Measurements from ENCODE around the gene RRP15.

Gene RRP15

DNA sequence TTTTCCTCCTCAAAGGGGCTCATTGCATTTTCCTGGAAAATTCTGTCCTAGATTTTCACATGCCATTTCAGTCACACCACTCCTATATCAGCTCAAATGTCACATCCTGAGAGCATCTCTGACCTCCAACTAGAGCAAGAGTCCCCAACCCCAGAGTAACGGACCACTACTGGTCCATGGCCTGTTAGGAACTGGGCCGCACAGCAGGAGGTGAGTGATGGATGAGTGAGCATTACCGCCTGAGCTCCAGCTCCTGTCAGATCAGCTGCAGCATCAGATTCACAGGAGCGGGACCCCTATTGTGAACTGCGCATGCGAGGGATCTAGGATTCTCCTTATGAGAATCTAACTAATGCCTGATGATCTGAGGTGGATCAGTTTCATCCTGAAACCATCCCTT, 12.7 kb upstream of the RRP15 start:
- H3K4me3 ChIP-seq (replicated peaks; ENCODE audit: low read depth, low read length): no peak overlapping the region
- DNase-seq (ENCODE audit: low read depth): no peak
- TF ChIP-seq, protein P1, sequence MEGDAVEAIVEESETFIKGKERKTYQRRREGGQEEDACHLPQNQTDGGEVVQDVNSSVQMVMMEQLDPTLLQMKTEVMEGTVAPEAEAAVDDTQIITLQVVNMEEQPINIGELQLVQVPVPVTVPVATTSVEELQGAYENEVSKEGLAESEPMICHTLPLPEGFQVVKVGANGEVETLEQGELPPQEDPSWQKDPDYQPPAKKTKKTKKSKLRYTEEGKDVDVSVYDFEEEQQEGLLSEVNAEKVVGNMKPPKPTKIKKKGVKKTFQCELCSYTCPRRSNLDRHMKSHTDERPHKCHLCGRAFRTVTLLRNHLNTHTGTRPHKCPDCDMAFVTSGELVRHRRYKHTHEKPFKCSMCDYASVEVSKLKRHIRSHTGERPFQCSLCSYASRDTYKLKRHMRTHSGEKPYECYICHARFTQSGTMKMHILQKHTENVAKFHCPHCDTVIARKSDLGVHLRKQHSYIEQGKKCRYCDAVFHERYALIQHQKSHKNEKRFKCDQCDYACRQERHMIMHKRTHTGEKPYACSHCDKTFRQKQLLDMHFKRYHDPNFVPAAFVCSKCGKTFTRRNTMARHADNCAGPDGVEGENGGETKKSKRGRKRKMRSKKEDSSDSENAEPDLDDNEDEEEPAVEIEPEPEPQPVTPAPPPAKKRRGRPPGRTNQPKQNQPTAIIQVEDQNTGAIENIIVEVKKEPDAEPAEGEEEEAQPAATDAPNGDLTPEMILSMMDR (IDR thresholded peaks at IDR 0.05; ENCODE audit: low read length, missing control alignments): no peak

DNA sequence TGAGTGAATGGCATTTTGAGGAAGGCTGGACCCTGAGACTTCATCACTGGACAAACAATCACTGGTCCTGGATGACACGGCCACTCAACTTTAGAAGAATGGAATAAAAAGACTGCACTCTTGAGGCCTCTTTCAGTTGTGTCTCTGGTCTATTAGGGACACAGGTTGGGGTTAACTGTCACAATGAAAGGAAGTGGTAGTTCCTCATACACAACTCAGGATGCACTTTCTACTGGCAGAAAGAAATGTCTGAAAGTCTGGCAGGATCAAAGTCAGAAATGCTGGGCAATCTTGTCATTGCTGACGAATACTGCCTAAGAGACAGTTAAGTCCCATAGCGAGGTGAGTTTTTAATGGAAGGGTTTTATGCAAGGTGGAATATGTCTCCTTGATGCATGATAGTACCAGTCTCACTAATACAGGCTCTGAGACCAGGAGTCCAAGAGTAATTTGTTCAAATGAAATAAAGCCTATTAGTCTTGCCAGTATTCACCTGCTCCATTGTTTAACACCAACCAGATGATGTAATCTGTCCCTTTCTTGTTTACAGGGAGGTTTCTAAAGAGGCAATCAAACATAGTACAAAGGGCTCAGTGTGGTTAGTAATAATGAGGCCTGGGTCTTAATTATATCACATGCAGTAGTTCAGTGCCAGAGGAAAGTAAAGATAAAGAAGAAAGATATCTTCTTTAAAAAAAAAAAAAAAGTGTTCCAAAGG, 11.2 kb upstream of the RRP15 start:
- no peak for DNase-seq (ENCODE audit: low read depth)
- TF ChIP-seq, protein P1 (IDR thresholded peaks at IDR 0.05; ENCODE audit: low read length, missing control alignments): no peak

DNA sequence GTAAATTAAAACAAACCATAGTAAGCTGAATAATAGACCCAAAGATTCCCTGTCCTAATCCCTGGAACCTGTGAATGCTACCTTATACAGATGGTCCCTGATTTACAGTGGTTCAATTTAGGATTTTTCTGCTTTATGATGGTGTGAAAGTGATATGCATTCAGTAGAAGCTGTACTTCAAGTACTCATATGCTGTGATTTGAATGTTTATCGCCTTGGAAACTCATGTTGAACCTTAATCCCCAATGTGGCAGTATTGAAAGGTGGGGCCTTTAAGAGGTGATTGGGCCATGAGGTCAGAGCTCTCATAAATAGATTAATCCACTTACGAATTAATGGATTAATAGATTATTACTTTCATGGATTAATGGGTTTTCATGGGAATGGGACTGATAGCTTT, 10.6 kb upstream of the RRP15 start:
- TF ChIP-seq, protein P1 (IDR thresholded peaks at IDR 0.05; ENCODE audit: low read length, missing control alignments): no peak
- no peak overlapping the region for H3K4me3 ChIP-seq (replicated peaks; ENCODE audit: low read depth, low read length)
- DNase-seq (ENCODE audit: low read depth): no peak

More for the DNA sequence above, 11.2 kb upstream of the RRP15 start:
- no peak overlapping the region for H3K4me3 ChIP-seq (replicated peaks; ENCODE audit: low read depth, low read length)

DNA sequence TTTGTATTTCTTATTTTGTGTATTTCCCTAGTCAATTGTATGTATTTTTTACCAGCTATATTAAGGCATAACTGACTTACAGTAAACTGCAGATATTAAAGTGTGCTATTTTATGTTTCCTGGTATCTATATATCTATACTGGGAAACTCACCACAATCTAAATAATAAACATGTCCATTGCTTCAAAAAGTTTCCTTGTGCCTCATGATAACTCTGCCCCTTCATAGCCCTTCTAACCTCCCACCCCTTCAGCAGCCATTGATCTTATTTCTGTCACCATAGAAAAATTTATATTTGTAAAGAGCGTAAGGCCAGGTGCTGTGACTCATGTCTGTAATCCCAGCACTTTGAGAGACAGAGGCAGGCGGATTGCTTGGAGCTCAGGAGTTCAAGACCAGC, 9.3 kb upstream of the RRP15 start:
- no peak overlapping the region for H3K4me3 ChIP-seq (replicated peaks; ENCODE audit: low read depth, low read length)
- no peak for DNase-seq (ENCODE audit: low read depth)
- TF ChIP-seq, protein P1 (IDR thresholded peaks at IDR 0.05; ENCODE audit: low read length, missing control alignments): no peak

DNA sequence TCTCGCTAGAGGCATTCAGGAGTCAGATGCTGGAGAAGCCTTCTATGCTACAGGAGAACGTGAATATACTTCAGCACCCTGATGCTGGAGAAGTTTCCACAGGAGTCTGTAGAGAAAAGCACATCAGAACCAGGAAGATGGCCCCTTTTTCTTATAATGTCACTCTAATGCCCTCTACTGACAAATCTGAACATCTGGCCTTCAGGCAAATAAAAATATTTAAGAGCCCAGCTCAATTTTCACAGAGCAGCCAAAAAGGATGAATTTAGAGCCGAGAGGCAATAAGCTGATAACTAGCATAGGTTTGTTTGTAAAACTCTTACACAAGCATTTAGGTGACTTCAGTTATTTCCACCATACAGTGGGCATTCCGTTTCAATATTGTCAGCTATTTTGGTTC, 3.8 kb upstream of the RRP15 start:
- no peak overlapping the region for H3K4me3 ChIP-seq (replicated peaks; ENCODE audit: low read depth, low read length)
- TF ChIP-seq, protein P1 (IDR thresholded peaks at IDR 0.05; ENCODE audit: low read length, missing control alignments): no peak
- no peak for DNase-seq (ENCODE audit: low read depth)

DNA sequence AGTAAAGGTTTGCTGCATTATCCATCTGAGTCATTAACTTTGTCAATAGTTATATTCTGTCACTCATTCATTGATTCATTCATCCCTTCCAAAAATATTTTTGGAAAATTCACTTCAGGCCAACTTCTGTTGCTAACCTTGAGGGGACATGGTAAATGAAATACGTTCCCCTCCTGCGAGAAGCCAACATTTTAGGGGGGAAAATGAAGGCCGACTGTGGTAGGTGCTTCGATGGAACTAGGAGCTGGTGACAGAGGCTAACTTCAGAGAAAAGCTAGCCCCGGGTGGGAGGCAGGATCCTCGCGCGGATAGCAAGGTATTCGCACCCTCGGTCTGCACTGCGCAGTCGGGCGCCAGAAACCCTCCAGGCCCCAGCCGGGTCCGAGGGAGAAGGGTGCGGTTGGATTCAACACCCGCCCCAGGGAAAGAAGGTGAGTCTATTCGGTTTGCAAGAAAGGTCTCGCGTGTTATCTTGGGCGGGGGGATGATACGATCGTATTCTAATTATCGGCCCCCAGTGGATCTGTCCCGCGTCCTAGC, 646 bp upstream of the RRP15 start:
- H3K4me3 ChIP-seq (replicated peaks; ENCODE audit: low read depth, low read length): peak overlapping the region; percentile 82
- DNase-seq (ENCODE audit: low read depth): no peak
- TF ChIP-seq, protein P1 (IDR thresholded peaks at IDR 0.05; ENCODE audit: low read length, missing control alignments): no peak

DNA sequence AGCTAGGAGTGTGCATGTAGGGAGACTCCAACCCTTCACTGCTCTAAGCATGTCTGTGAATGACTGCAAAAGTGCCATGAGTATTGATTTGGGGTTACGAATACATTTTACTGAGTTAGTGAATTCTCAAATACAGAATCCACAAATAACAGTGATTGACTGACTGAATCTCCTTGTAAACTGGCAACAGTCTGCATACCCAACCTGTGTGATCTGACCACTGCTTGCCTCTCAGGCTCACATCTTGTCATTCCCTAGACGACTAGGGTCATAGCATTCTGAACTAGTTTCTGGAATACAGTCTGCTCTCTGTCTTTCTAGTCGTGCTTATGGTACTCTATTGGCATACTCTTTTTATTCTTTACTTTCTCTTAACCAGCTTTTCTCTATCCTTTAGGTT, 7.4 kb downstream of the RRP15 start:
- no peak for DNase-seq (ENCODE audit: low read depth)
- TF ChIP-seq, protein P1 (IDR thresholded peaks at IDR 0.05; ENCODE audit: low read length, missing control alignments): no peak
- no peak overlapping the region for H3K4me3 ChIP-seq (replicated peaks; ENCODE audit: low read depth, low read length)
